ENCODE measurements around the gene IMP4. TPM values are rescaled to one million over a fixed set of nuclear protein-coding genes. Genes with fewer than 3 reads are reported as not detected.

Gene IMP4
- total and polyA plus RNA-seq, 2 of the 8 experiments (the other 6 are each of a cell fraction or from before 2014, with no cell fraction given): 96.8 to 194 TPM

DNA sequence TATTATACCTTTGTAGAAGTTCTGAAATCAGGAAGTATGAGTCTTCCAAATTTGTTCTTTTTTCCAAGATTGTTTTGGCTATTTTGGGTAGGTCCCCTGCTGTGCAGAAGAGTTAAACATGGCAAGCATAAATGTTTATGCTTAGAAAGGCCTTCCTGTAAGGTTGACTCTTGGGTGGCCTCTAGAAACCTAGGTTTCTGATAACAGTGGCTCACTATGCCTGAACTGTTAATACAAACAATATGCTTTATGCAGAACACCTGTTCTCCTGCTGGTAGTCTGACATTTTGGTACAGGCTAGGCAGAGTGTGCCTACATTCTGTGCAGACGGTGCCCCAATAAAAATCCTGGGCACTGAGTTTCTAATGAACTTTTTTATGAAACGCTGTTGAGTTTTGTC lies 23.3 kb downstream of the IMP4 start:
- no peak overlapping the region for H3K56ac ChIP-seq (replicated peaks; ENCODE audit: insufficient read length, low read depth, low read length)
- H3K27ac ChIP-seq (ENCODE audit: low read depth, low read length): no peak overlapping the region
- no peaks in the 10 kb centered on the region for H3K27me3 ChIP-seq (replicated peaks in 1 of 4; ENCODE audit: control insufficient read depth in 3 of 4, extremely low read depth in 1 of 4, insufficient read depth in 3 of 4, low read length in 3 of 4)
- FAIRE-seq: no peak
- H4K20me1 ChIP-seq (replicated peaks in 1 of 2; ENCODE audit: control insufficient read depth in 1 of 2, insufficient read depth in 2 of 2, low read length in 2 of 2): no peaks in the 10 kb centered on the region
- H3K36me3 ChIP-seq (ENCODE audit: control insufficient read depth in 2 of 4, insufficient read depth in 4 of 4, low read length in 3 of 4): no peaks in the 10 kb centered on the region
- no peak overlapping the region for H4K5ac ChIP-seq (ENCODE audit: insufficient read length, low read depth, low read length)
- POLR2A ChIA-PET (ENCODE audit: partially characterized antibody): no interaction called here
- H2BK120ac ChIP-seq (replicated peaks; ENCODE audit: low read depth, low read length): no peak overlapping the region
- no peak overlapping the region for H3K4me3 ChIP-seq (ENCODE audit: extremely low read depth in 1 of 4, insufficient read depth in 2 of 4, low read depth in 3 of 4, low read length in 4 of 4)
- no peak overlapping the region for H2BK15ac ChIP-seq (ENCODE audit: low read length)
- H3K23ac ChIP-seq (ENCODE audit: insufficient read length): no peak overlapping the region
- no peak overlapping the region for H2AFZ ChIP-seq (ENCODE audit: low read length)
- H2AK5ac ChIP-seq (ENCODE audit: low read depth, low read length): no peak overlapping the region
- no peaks in the 10 kb centered on the region for H3K9me3 ChIP-seq (ENCODE audit: insufficient read depth in 2 of 2, low read depth in 1 of 2, low read length in 1 of 2)
- H3K79me1 ChIP-seq (ENCODE audit: low read depth, low read length): 0 out of 2 replicates have a peak, but pooled peaks cover 2% of the 10 kb centered on the region
- no peak overlapping the region for H2BK12ac ChIP-seq (ENCODE audit: low read depth, low read length)
- no peak overlapping the region for H3K4me2 ChIP-seq (ENCODE audit: insufficient read depth in 1 of 2, low read depth in 2 of 2, low read length in 2 of 2)
- WGBS, 2 experiments (ENCODE audit: extremely low coverage in 1 of 2, insufficient coverage in 1 of 2, insufficient read length in 1 of 2, insufficient replicate concordance in 2 of 2, low coverage in 1 of 2, low lambda C conversion rate in 2 of 2, missing lambda C conversion rate in 1 of 2): 87% methylated on average over 2 of the region's 2 CpGs; no CpG with 5 or more reads in 1 of the 2 experiments
- no peak overlapping the region for H3K9ac ChIP-seq (replicated peaks in 1 of 4; ENCODE audit: extremely low read depth in 1 of 4, low read depth in 3 of 4, low read length in 3 of 4)
- no peak for DNase-seq (ENCODE audit: low read depth in 1 of 2, low spot score in 2 of 2)
- H3K14ac ChIP-seq (ENCODE audit: insufficient read length): no peak overlapping the region
- H4K91ac ChIP-seq (replicated peaks; ENCODE audit: insufficient read length, low read length): no peak overlapping the region
- CTCF ChIA-PET (ENCODE audit: partially characterized antibody): no interaction called here
- H3K79me2 ChIP-seq (ENCODE audit: control insufficient read depth in 1 of 2, insufficient read depth in 2 of 2, low read length in 2 of 2): no peaks in the 10 kb centered on the region
- H3K18ac ChIP-seq (ENCODE audit: extremely low read depth, low read length): no peak overlapping the region
- no peaks in the 10 kb centered on the region for H3K23me2 ChIP-seq (ENCODE audit: low read depth, low read length)
- H4K8ac ChIP-seq (ENCODE audit: extremely low read depth, insufficient read depth, low read length): no peak overlapping the region
- no peak overlapping the region for H3K4ac ChIP-seq (replicated peaks; ENCODE audit: insufficient read length, low read depth, low read length)
- no peak overlapping the region for H2BK5ac ChIP-seq (ENCODE audit: low read depth, low read length)
- H3K4me1 ChIP-seq (replicated peaks in 1 of 4; ENCODE audit: control insufficient read depth in 3 of 4, insufficient read depth in 4 of 4, low read length in 3 of 4): peaks cover 0 to 11% (median 1%) of the 10 kb centered on the region in 4 experiments; a peak in 4 of 7 replicates
- no peak overlapping the region for H2BK20ac ChIP-seq (ENCODE audit: low read length)
- TF ChIP-seq, protein P1, sequence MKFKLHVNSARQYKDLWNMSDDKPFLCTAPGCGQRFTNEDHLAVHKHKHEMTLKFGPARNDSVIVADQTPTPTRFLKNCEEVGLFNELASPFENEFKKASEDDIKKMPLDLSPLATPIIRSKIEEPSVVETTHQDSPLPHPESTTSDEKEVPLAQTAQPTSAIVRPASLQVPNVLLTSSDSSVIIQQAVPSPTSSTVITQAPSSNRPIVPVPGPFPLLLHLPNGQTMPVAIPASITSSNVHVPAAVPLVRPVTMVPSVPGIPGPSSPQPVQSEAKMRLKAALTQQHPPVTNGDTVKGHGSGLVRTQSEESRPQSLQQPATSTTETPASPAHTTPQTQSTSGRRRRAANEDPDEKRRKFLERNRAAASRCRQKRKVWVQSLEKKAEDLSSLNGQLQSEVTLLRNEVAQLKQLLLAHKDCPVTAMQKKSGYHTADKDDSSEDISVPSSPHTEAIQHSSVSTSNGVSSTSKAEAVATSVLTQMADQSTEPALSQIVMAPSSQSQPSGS (IDR thresholded peaks at IDR 0.05; ENCODE audit: low read length): no peak
- TF ChIP-seq SAP30 (IDR thresholded peaks at IDR 0.05; ENCODE audit: insufficient read depth, insufficient replicate concordance, low read length) (no peak), TCF12 (IDR thresholded peaks at IDR 0.05; ENCODE audit: low read depth, low read length) (no peak), KDM4A (IDR thresholded peaks at IDR 0.05; ENCODE audit: low read depth, low read length, severe bottlenecking) (no peak), SIX5 (IDR thresholded peaks at IDR 0.05; ENCODE audit: low read depth, low read length) (no peak), RAD21 (IDR thresholded peaks at IDR 0.05 in 1 of 2, conservative IDR thresholded peaks at IDR 0.05 in 1 of 2; ENCODE audit: low read depth in 2 of 2, low read length in 2 of 2) (no peak), JUN (IDR thresholded peaks at IDR 0.05; ENCODE audit: low read depth, low read length) (no peak), ZNF274 (IDR thresholded peaks at IDR 0.05; ENCODE audit: borderline replicate concordance, extremely low read depth, low read length) (no peak), TEAD4 (IDR thresholded peaks at IDR 0.05; ENCODE audit: low read depth, low read length) (no peak), CEBPB (IDR thresholded peaks at IDR 0.05; ENCODE audit: low read depth, low read length) (no peak), CHD2 (IDR thresholded peaks at IDR 0.05; ENCODE audit: low read length) (no peak), ASH2L (IDR thresholded peaks at IDR 0.05; ENCODE audit: low read length) (no peak), CREB1 (IDR thresholded peaks at IDR 0.05) (no peak)

Measured in H1 (cell line).